Activated naive CD4-positive, alpha-beta T cell treated with anti-CD3 and anti-CD28 coated beads, Interleukin-2, amount 50 U/mL, for 72 hours (primary cell): ENCODE data around the gene DCLK2. TPM values are rescaled to one million over a fixed set of nuclear protein-coding genes. Genes with fewer than 3 reads are reported as not detected.

Experiments used
- ATAC-seq, 2 donors: fragments of 150-1000 bp; cut with Tn5 transposase; 2 replicates each; pipeline ENCODE4 v1.10.0; 2021; ENCODE audit warnings: mild to moderate bottlenecking in 2 of 2, moderate library complexity in 2 of 2
- DNase-seq, 2 donors: peaks; one replicate each; pipeline ENCODE4 v3.0.0; 2021 to 2022; ENCODE audit warnings: low spot score in 2 of 2
- H3K27ac Mint-ChIP-seq, 2 donors: one replicate each; pipeline ENCODE4 v1.8.0; 2022; ENCODE audit warnings: mild to moderate bottlenecking in 2 of 2, mixed read lengths in 2 of 2
- H3K36me3 Mint-ChIP-seq, 2 donors: one replicate each; pipeline ENCODE4 v1.8.0; 2022; ENCODE audit warnings: mixed read lengths in 2 of 2
- H3K9me3 Mint-ChIP-seq, 2 donors: one replicate each; pipeline ENCODE4 v1.8.0; 2022; ENCODE audit warnings: mixed read lengths in 2 of 2
- total RNA-seq, 2 donors: library from RNA; stranded (reverse); gene quantifications; one replicate each; pipeline ENCODE4 v1.2.3, GENCODE V29; 2022

Gene DCLK2
- not detected for total RNA-seq

- peak in 1 of 2 donors; percentile 31 for ATAC-seq
- H3K36me3 Mint-ChIP-seq, result peaks cover 0 to 5% of the 10 kb centered on the region in 2 donors
Measured at GRCh38 chr4:150078041-150078578, at the start of gene DCLK2. Gene DCLK2, plus strand, starts transcription at chr4:150078445. Its CDS starts 583 bp downstream, at chr4:150079028.

GRCh38 chr4:150032541-150032940, 45.7 kb upstream of the DCLK2 start:
- no peak for ATAC-seq
- DNase-seq, result no peak
- H3K36me3 Mint-ChIP-seq, result no peaks in the 10 kb centered on the region
- peaks cover 3 to 9% of the 10 kb centered on the region in 2 donors for H3K9me3 Mint-ChIP-seq
- no peak overlapping the region for H3K27ac Mint-ChIP-seq

More at GRCh38 chr4:150078041-150078578, at the start of gene DCLK2:
- no peak for DNase-seq
- no peak within 1 kb of the TSS for H3K27ac Mint-ChIP-seq
- H3K9me3 Mint-ChIP-seq, result no peaks in the 10 kb centered on the region

- Mint-ChIP-seq H3K27ac (no peak overlapping the region), H3K9me3 (peaks cover 0 to 4% of the 10 kb centered on the region in 2 donors), H3K36me3 (no peaks in the 10 kb centered on the region)
Measured at GRCh38 chr4:150033081-150033480, 45.2 kb upstream of the DCLK2 start.

GRCh38 chr4:150033901-150034300, 44.3 kb upstream of the DCLK2 start:
- DNase-seq, result no peak
- Mint-ChIP-seq H3K27ac (no peak overlapping the region), H3K36me3 (no peaks in the 10 kb centered on the region), H3K9me3 (peaks cover 0 to 4% of the 10 kb centered on the region in 2 donors)
- ATAC-seq, result no peak

More at GRCh38 chr4:150033081-150033480, 45.2 kb upstream of the DCLK2 start:
- ATAC-seq (no peak), DNase-seq (no peak)

- H3K9me3 Mint-ChIP-seq, result peaks cover 0 to 4% of the 10 kb centered on the region in 2 donors
- no peak for DNase-seq
- no peak for ATAC-seq
- no peak overlapping the region for H3K27ac Mint-ChIP-seq
- H3K36me3 Mint-ChIP-seq, result no peaks in the 10 kb centered on the region
Measured at GRCh38 chr4:150037251-150037856, 40.9 kb upstream of the DCLK2 start.

- no peak for DNase-seq
- peaks cover 0 to 4% of the 10 kb centered on the region in 2 donors for H3K9me3 Mint-ChIP-seq
- no peaks in the 10 kb centered on the region for H3K36me3 Mint-ChIP-seq
- no peak overlapping the region for H3K27ac Mint-ChIP-seq
- ATAC-seq, result no peak
Measured at GRCh38 chr4:150038335-150039076, 39.7 kb upstream of the DCLK2 start.

GRCh38 chr4:150039274-150040127, 38.7 kb upstream of the DCLK2 start:
- no peak overlapping the region for H3K27ac Mint-ChIP-seq
- H3K36me3 Mint-ChIP-seq, result no peaks in the 10 kb centered on the region
- DNase-seq (no peak), ATAC-seq (no peak)
- H3K9me3 Mint-ChIP-seq, result peaks cover 0 to 4% of the 10 kb centered on the region in 2 donors

GRCh38 chr4:150044517-150044916, 33.7 kb upstream of the DCLK2 start:
- DNase-seq (no peak), ATAC-seq (no peak)
- no peaks in the 10 kb centered on the region for H3K9me3 Mint-ChIP-seq
- H3K27ac Mint-ChIP-seq, result no peak overlapping the region
- H3K36me3 Mint-ChIP-seq, result no peaks in the 10 kb centered on the region

- no peaks in the 10 kb centered on the region for H3K36me3 Mint-ChIP-seq
- ATAC-seq (no peak), DNase-seq (no peak)
- no peaks in the 10 kb centered on the region for H3K9me3 Mint-ChIP-seq
- no peak overlapping the region for H3K27ac Mint-ChIP-seq
Measured at GRCh38 chr4:150045410-150045809, 32.8 kb upstream of the DCLK2 start.

GRCh38 chr4:150046728-150047217, 31.5 kb upstream of the DCLK2 start:
- DNase-seq, result no peak
- no peaks in the 10 kb centered on the region for H3K9me3 Mint-ChIP-seq
- ATAC-seq, result no peak
- H3K36me3 Mint-ChIP-seq, result no peaks in the 10 kb centered on the region
- H3K27ac Mint-ChIP-seq, result no peak overlapping the region

- DNase-seq (no peak), ATAC-seq (no peak)
- Mint-ChIP-seq H3K9me3 (no peaks in the 10 kb centered on the region), H3K36me3 (no peaks in the 10 kb centered on the region), H3K27ac (no peak overlapping the region)
Measured at GRCh38 chr4:150047546-150047945, 30.7 kb upstream of the DCLK2 start.

- Mint-ChIP-seq H3K27ac (no peak overlapping the region), H3K36me3 (no peaks in the 10 kb centered on the region), H3K9me3 (peaks cover 3 to 4% of the 10 kb centered on the region in 2 donors)
- no peak for ATAC-seq
- DNase-seq, result no peak
Measured at GRCh38 chr4:150049682-150050081, 28.6 kb upstream of the DCLK2 start.

- ATAC-seq (no peak), DNase-seq (no peak)
- no peak overlapping the region for H3K27ac Mint-ChIP-seq
- H3K36me3 Mint-ChIP-seq, result no peaks in the 10 kb centered on the region
- peaks cover 3 to 4% of the 10 kb centered on the region in 2 donors for H3K9me3 Mint-ChIP-seq
Measured at GRCh38 chr4:150050566-150050965, 27.7 kb upstream of the DCLK2 start.

- no peaks in the 10 kb centered on the region for H3K36me3 Mint-ChIP-seq
- DNase-seq (no peak), ATAC-seq (no peak)
- peaks cover 7 to 8% of the 10 kb centered on the region in 2 donors for H3K9me3 Mint-ChIP-seq
- H3K27ac Mint-ChIP-seq, result no peak overlapping the region
Measured at GRCh38 chr4:150051111-150051510, 27.1 kb upstream of the DCLK2 start.

- H3K9me3 Mint-ChIP-seq, result peaks cover 11 to 18% of the 10 kb centered on the region in 2 donors
- ATAC-seq (no peak), DNase-seq (no peak)
- H3K36me3 Mint-ChIP-seq, result no peaks in the 10 kb centered on the region
- no peak overlapping the region for H3K27ac Mint-ChIP-seq
Measured at GRCh38 chr4:150055467-150055866, 22.8 kb upstream of the DCLK2 start.

GRCh38 chr4:150056569-150056968, 21.7 kb upstream of the DCLK2 start:
- Mint-ChIP-seq H3K36me3 (no peaks in the 10 kb centered on the region), H3K27ac (no peak overlapping the region), H3K9me3 (peaks cover 15 to 18% of the 10 kb centered on the region in 2 donors)
- DNase-seq, result no peak
- ATAC-seq, result no peak
